HCT116 (cell line): ENCODE data around the gene ECE2. TPM values are rescaled to one million over a fixed set of nuclear protein-coding genes. Genes with fewer than 3 reads are reported as not detected.

Experiments used
- ATAC-seq: fragments of 200-7000 bp; cut with Tn5 transposase; 2 replicates; pipeline ENCODE4 v1.9.1; 2020; ENCODE audit warnings: mild to moderate bottlenecking, moderate library complexity
- BruUV-seq: library from RNA; stranded (reverse); fragments of 400-500 nt; replicated peaks from 2 replicates; lab custom pipeline; 2021; lab: Mats Ljungman, UMichigan
- CTCF ChIA-PET: fragments of 300-600 bp; sonication (Branson Sonifier 250); formaldehyde crosslinking; loops from one replicate; lab custom pipeline; 2021; ENCODE audit warnings: antibody characterized with exemption; lab: Charles Lee
- POLR2A ChIA-PET: fragments of 300-600, 350-600 bp; sonication (Branson Sonifier 250); formaldehyde crosslinking; loops from one replicate; lab custom pipeline; 2021; ENCODE audit warnings: antibody characterized with exemption; lab: Charles Lee
- RAD21 ChIA-PET, 2 experiments: fragments of 300-600 bp; sonication (Branson Sonifier 250); formaldehyde crosslinking; loops; one replicate each; lab custom pipeline; 2023; ENCODE audit warnings: low total read pairs in 2 of 2; ENCODE audit not compliant: uncharacterized antibody in 2 of 2, unreplicated experiment in 2 of 2, low non-redundant PET in 1 of 2; lab: Charles Lee
- DNase-seq: peaks from one replicate; pipeline ENCODE4 v3.0.0-alpha.2; 2010; ENCODE audit warnings: low read depth, low spot score
- H2AFZ ChIP-seq: fragments of 200-600 bp; shearing (Covaris generic), sonication (generic); 2 replicates; pipeline ENCODE4 v1.6.1; 2017; ENCODE audit warnings: low read depth, mixed run types, mixed read lengths, antibody characterized with exemption, low read length; ENCODE audit not compliant: poor library complexity, severe bottlenecking
- H3K27ac ChIP-seq: 2 replicates; pipeline ENCODE4 v1.5.1; 2012; ENCODE audit warnings: low read depth, low read length
- H3K27me3 ChIP-seq: fragments of 200-600 bp; sonication (generic); 2 replicates; pipeline ENCODE4 v1.6.1; 2016; ENCODE audit warnings: mixed run types, low read length, mixed read lengths; ENCODE audit not compliant: insufficient read depth
- H3K36me3 ChIP-seq, 2 experiments: fragments of 200-500 bp in 1 of 2; fragments of 200-600 bp in 1 of 2; sonication (Bioruptor generic) in 1 of 2; sonication (generic) in 1 of 2; 2 replicates each; pipeline versions ENCODE4 v1.5.1 to v1.6.1; 2014 to 2016; ENCODE audit warnings: low read length in 2 of 2, inconsistent platforms in 1 of 2, mixed read lengths in 1 of 2, mixed run types in 1 of 2; ENCODE audit not compliant: insufficient read depth in 2 of 2, control insufficient read depth in 1 of 2
- H3K4me1 ChIP-seq, 2 experiments: fragments of 200-600 bp in 1 of 2; sonication (generic) in 1 of 2; 2 replicates each; pipeline versions ENCODE4 v1.5.1 to v1.6.1; 2012 to 2017; ENCODE audit warnings: low read length in 2 of 2, inconsistent platforms in 1 of 2, mild to moderate bottlenecking in 1 of 2, mixed read lengths in 1 of 2, mixed run types in 1 of 2, moderate library complexity in 1 of 2; ENCODE audit not compliant: insufficient read depth in 2 of 2, control insufficient read depth in 1 of 2
- H3K4me2 ChIP-seq: fragments of 200-600 bp; sonication (generic); 2 replicates; pipeline ENCODE4 v1.6.1; 2017; ENCODE audit warnings: mixed run types, low read length, mixed read lengths
- H3K4me3 ChIP-seq, 2 experiments: fragments of 200-600 bp in 1 of 2; sonication (generic) in 1 of 2; replicated peaks in 1 of 2; 2 replicates each; pipeline ENCODE4 v1.5.1; 2011 to 2016; ENCODE audit warnings: low read length in 2 of 2, control low read depth in 1 of 2, low read depth in 1 of 2, mild to moderate bottlenecking in 1 of 2, mixed read lengths in 1 of 2, mixed run types in 1 of 2
- H3K79me2 ChIP-seq: fragments of 200-600 bp; sonication (generic); 2 replicates; pipeline ENCODE4 v1.6.1; 2017; ENCODE audit warnings: mild to moderate bottlenecking, mixed run types, low read length, moderate library complexity, mixed read lengths; ENCODE audit not compliant: insufficient read depth
- H3K9ac ChIP-seq: fragments of 200-600 bp; sonication (generic); 2 replicates; pipeline ENCODE4 v1.6.1; 2016; ENCODE audit warnings: low read length, mixed read lengths
- H3K9me2 ChIP-seq: fragments of 200-600 bp; sonication (generic), shearing (Covaris generic); 2 replicates; pipeline ENCODE4 v1.6.1; 2017; ENCODE audit warnings: mixed run types, mild to moderate bottlenecking, moderate library complexity; ENCODE audit not compliant: insufficient read depth
- H3K9me3 ChIP-seq, 2 experiments: fragments of 200-500 bp in 1 of 2; fragments of 200-600 bp in 1 of 2; sonication (Bioruptor generic) in 1 of 2; sonication (generic) in 1 of 2; 2 replicates each; pipeline ENCODE4 v1.6.1; 2014 to 2017; ENCODE audit warnings: low read length in 2 of 2, mixed read lengths in 2 of 2, inconsistent platforms in 1 of 2, low read depth in 1 of 2, mild to moderate bottlenecking in 1 of 2, mixed run types in 1 of 2, moderate library complexity in 1 of 2; ENCODE audit not compliant: control insufficient read depth in 1 of 2, insufficient read depth in 1 of 2
- H4K20me1 ChIP-seq: fragments of 200-600 bp; sonication (generic), shearing (Covaris generic); 2 replicates; pipeline ENCODE4 v1.6.1; 2017; ENCODE audit warnings: mixed run types, mild to moderate bottlenecking, moderate library complexity; ENCODE audit not compliant: insufficient read depth
- CBX3 ChIP-seq: IDR thresholded peaks from 2 replicates; pipeline ENCODE4 v1.6.1; 2012; ENCODE audit warnings: low read depth
- CEBPB ChIP-seq: IDR thresholded peaks from 2 replicates; pipeline ENCODE4 v1.6.1; 2012; ENCODE audit warnings: low read depth
- ELF1 ChIP-seq: IDR thresholded peaks from 2 replicates; pipeline ENCODE4 v1.6.1; 2012; ENCODE audit warnings: low read depth, borderline replicate concordance
- EZH2 ChIP-seq: fragments of 200-600 bp; sonication (generic); IDR thresholded peaks from 2 replicates; pipeline ENCODE4 v1.6.1; 2017; ENCODE audit warnings: antibody characterized with exemption, mixed run types
- EZH2phosphoT487 ChIP-seq: fragments of 200-600 bp; IDR thresholded peaks from 2 replicates; pipeline ENCODE4 v1.6.1; 2018; ENCODE audit warnings: antibody characterized with exemption, borderline replicate concordance
- MAX ChIP-seq: IDR thresholded peaks from 2 replicates; pipeline ENCODE4 v1.6.1; 2012
- RAD21 ChIP-seq: IDR thresholded peaks from 2 replicates; pipeline ENCODE4 v1.6.1; 2012; ENCODE audit warnings: low read depth, mild to moderate bottlenecking
- REST ChIP-seq: IDR thresholded peaks from 2 replicates; pipeline ENCODE4 v1.6.1; 2012; ENCODE audit warnings: low read depth
- SP1 ChIP-seq: IDR thresholded peaks from 2 replicates; pipeline ENCODE4 v1.6.1; 2012; ENCODE audit warnings: low read depth
- TCF7L2 ChIP-seq: IDR thresholded peaks from 2 replicates; pipeline ENCODE4 v1.7.0; 2011; ENCODE audit warnings: borderline replicate concordance, inconsistent platforms; ENCODE audit not compliant: insufficient read depth, insufficient read length; ENCODE audit errors: extremely low read depth
- YY1 ChIP-seq: IDR thresholded peaks from 2 replicates; pipeline ENCODE4 v1.6.1; 2011; ENCODE audit warnings: low read length, low read depth, moderate library complexity, mild to moderate bottlenecking; ENCODE audit not compliant: insufficient replicate concordance; ENCODE audit errors: extremely low read depth
- ZFX ChIP-seq: fragments of 450-650 bp; IDR thresholded peaks from 2 replicates; pipeline ENCODE4 v1.6.1; 2017
- intact Hi-C: fragments of 100-400 bp; cut with micrococcal nuclease; formaldehyde crosslinking; loops from 2 replicates; pipeline ENCODE4 v1.10.0; 2022
- total RNA-seq: library from RNA; stranded (reverse); gene quantifications from one replicate; pipeline ENCODE4 v1.2.1, GENCODE V29; 2021; ENCODE audit not compliant: unreplicated experiment
- TF ChIP-seq, protein P1 (sequence below), 3 experiments: fragments of 200-600 bp in 1 of 3; sonication (generic) in 1 of 3; IDR thresholded peaks in 2 of 3; conservative IDR thresholded peaks in 1 of 3; 2 replicates each; pipeline ENCODE4 v1.5.1; 2012 to 2017; ENCODE audit warnings: low read depth in 2 of 3, low read length in 2 of 3, antibody characterized with exemption in 1 of 3, borderline replicate concordance in 1 of 3, control low read depth in 1 of 3, mild to moderate bottlenecking in 1 of 3, mixed read lengths in 1 of 3, mixed run types in 1 of 3, moderate library complexity in 1 of 3; ENCODE audit not compliant: insufficient read depth in 1 of 3
- TF ChIP-seq, protein P2 (sequence below): IDR thresholded peaks from 2 replicates; pipeline ENCODE4 v1.6.1; 2011; ENCODE audit warnings: mild to moderate bottlenecking, low read length, moderate library complexity; ENCODE audit not compliant: insufficient replicate concordance; ENCODE audit errors: extremely low read depth
- TF ChIP-seq, protein P3 (sequence below): IDR thresholded peaks from 2 replicates; pipeline ENCODE4 v1.6.1; 2012

ECE2 gene
- total RNA-seq, 1 experiment from 2014 or later, result not detected

- Histone ChIP-seq H3K9ac (no peak overlapping the region), H3K36me3 (no peaks in the 10 kb centered on the region), H3K9me3 (no peaks in the 10 kb centered on the region), H3K4me3 (no peak overlapping the region)
- CTCF ChIA-PET, result no interaction called here
- intact Hi-C loops, result no loop called here
- TF ChIP-seq TCF7L2, result no peak
- no peak for TF ChIP-seq ELF1
- no peak for TF ChIP-seq EZH2phosphoT487
- TF ChIP-seq, protein P1, sequence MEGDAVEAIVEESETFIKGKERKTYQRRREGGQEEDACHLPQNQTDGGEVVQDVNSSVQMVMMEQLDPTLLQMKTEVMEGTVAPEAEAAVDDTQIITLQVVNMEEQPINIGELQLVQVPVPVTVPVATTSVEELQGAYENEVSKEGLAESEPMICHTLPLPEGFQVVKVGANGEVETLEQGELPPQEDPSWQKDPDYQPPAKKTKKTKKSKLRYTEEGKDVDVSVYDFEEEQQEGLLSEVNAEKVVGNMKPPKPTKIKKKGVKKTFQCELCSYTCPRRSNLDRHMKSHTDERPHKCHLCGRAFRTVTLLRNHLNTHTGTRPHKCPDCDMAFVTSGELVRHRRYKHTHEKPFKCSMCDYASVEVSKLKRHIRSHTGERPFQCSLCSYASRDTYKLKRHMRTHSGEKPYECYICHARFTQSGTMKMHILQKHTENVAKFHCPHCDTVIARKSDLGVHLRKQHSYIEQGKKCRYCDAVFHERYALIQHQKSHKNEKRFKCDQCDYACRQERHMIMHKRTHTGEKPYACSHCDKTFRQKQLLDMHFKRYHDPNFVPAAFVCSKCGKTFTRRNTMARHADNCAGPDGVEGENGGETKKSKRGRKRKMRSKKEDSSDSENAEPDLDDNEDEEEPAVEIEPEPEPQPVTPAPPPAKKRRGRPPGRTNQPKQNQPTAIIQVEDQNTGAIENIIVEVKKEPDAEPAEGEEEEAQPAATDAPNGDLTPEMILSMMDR (IDR thresholded peaks at IDR 0.05 in 2 of 3, conservative IDR thresholded peaks at IDR 0.05 in 1 of 3; ENCODE audit: borderline replicate concordance in 1 of 3, insufficient read depth in 1 of 3, low read depth in 2 of 3, low read length in 2 of 3), result no peak
- TF ChIP-seq SP1, result no peak
- TF ChIP-seq YY1, result no peak
- no peak for TF ChIP-seq CBX3
- TF ChIP-seq, protein P2, sequence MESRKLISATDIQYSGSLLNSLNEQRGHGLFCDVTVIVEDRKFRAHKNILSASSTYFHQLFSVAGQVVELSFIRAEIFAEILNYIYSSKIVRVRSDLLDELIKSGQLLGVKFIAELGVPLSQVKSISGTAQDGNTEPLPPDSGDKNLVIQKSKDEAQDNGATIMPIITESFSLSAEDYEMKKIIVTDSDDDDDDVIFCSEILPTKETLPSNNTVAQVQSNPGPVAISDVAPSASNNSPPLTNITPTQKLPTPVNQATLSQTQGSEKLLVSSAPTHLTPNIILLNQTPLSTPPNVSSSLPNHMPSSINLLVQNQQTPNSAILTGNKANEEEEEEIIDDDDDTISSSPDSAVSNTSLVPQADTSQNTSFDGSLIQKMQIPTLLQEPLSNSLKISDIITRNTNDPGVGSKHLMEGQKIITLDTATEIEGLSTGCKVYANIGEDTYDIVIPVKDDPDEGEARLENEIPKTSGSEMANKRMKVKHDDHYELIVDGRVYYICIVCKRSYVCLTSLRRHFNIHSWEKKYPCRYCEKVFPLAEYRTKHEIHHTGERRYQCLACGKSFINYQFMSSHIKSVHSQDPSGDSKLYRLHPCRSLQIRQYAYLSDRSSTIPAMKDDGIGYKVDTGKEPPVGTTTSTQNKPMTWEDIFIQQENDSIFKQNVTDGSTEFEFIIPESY, result no peak
- no peak for TF ChIP-seq CEBPB
- TF ChIP-seq, protein P3, sequence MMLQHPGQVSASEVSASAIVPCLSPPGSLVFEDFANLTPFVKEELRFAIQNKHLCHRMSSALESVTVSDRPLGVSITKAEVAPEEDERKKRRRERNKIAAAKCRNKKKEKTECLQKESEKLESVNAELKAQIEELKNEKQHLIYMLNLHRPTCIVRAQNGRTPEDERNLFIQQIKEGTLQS, result no peak
- TF ChIP-seq REST, result no peak
- no peak for TF ChIP-seq EZH2
- no peak for TF ChIP-seq RAD21
- TF ChIP-seq MAX, result no peak
- no peak for TF ChIP-seq ZFX
- TF ChIP-seq, all 23 proteins: peak for 0
- Histone ChIP-seq H3K27ac (no peak overlapping the region), H3K9me2 (no peaks in the 10 kb centered on the region), H3K4me1 (peaks cover 0 to 5% of the 10 kb centered on the region in 2 experiments; a peak in 1 of 4 replicates), H3K4me2 (no peak overlapping the region), H3K27me3 (no peaks in the 10 kb centered on the region), H3K79me2 (no peaks in the 10 kb centered on the region), H4K20me1 (no peaks in the 10 kb centered on the region), H2AFZ (no peak overlapping the region)
- RAD21 ChIA-PET, result no interaction called here
- DNase-seq, result no peak
- no peak for ATAC-seq
- BruUV-seq, result no TSS peak
- POLR2A ChIA-PET, result no interaction called here
These were observed 16.1 kb downstream of the ECE2 start for GRCh38 chr3:184291738-184292445.
